ENCODE results near the gene MAU2. TPM values are rescaled to one million over a fixed set of nuclear protein-coding genes. Genes with fewer than 3 reads are reported as not detected.

MAU2 gene
- total and polyA plus RNA-seq, 2 of the 13 experiments (the other 11 are each of a cell fraction or from before 2014, with no cell fraction given): 16.8 to 33.8 TPM

- Histone ChIP-seq H3K27me3 (ENCODE audit: control insufficient read depth in 1 of 2, insufficient read depth in 2 of 2, low read length in 2 of 2) (no peaks in the 10 kb centered on the region; a peak in 1 of 5 replicates), H3K9me3 (ENCODE audit: low read length) (no peaks in the 10 kb centered on the region), H4K20me1 (ENCODE audit: insufficient read depth, low read length) (no peaks in the 10 kb centered on the region), H3K4me1 (ENCODE audit: insufficient read depth, low read length) (peaks cover 63% of the 10 kb centered on the region), H3K4me3 (replicated peaks in 1 of 3; ENCODE audit: insufficient read depth in 1 of 3, low read depth in 2 of 3, low read length in 3 of 3) (peak overlapping the region; percentile 73 to 87 (median 75)), H3K79me2 (ENCODE audit: insufficient read depth, low read length) (peaks cover 52% of the 10 kb centered on the region), H3K4me2 (ENCODE audit: low read depth, low read length) (peak overlapping the region; percentile 82), H2AFZ (ENCODE audit: low read length) (no peak overlapping the region), H3K36me3 (replicated peaks in 1 of 2; ENCODE audit: control insufficient read depth in 1 of 2, insufficient read depth in 2 of 2, low read length in 2 of 2) (no peaks in the 10 kb centered on the region), H3K9ac (ENCODE audit: insufficient read depth, low read depth, low read length) (peak overlapping the region; percentile 89), H3K27ac (ENCODE audit: extremely low read length, insufficient read depth, low read length) (peak overlapping the region; percentile 86)
- no TSS peak for BruUV-seq (replicated peaks)
- no peak for TF ChIP-seq POLR2AphosphoS5 (IDR thresholded peaks at IDR 0.05; ENCODE audit: low read depth, low read length)
- TF ChIP-seq TBX2 (CRISPR knock-in tag; IDR thresholded peaks at IDR 0.05; ENCODE audit: borderline replicate concordance): no peak
- TF ChIP-seq ZNF224 (CRISPR knock-in tag; IDR thresholded peaks at IDR 0.05): no peak
- no peak for TF ChIP-seq MLX (CRISPR knock-in tag; IDR thresholded peaks at IDR 0.05)
- no peak for TF ChIP-seq ZNF567 (CRISPR knock-in tag; IDR thresholded peaks at IDR 0.05; ENCODE audit: borderline replicate concordance)
- TF ChIP-seq ZNF746 (CRISPR knock-in tag; IDR thresholded peaks at IDR 0.05): no peak
- TF ChIP-seq BORCS8-MEF2B (CRISPR knock-in tag; IDR thresholded peaks at IDR 0.05): no peak
- TF ChIP-seq RFX3 (CRISPR knock-in tag; IDR thresholded peaks at IDR 0.05): no peak
- TF ChIP-seq BATF2 (CRISPR knock-in tag; IDR thresholded peaks at IDR 0.05): no peak
- TF ChIP-seq ZNF430 (CRISPR knock-in tag; IDR thresholded peaks at IDR 0.05): no peak
- no peak for TF ChIP-seq ARID2 (CRISPR knock-in tag; IDR thresholded peaks at IDR 0.05; ENCODE audit: borderline replicate concordance)
- no peak for TF ChIP-seq RBM22 (optimal IDR thresholded peaks at IDR 0.05; ENCODE audit: low read length)
- TF ChIP-seq RAD21 (CRISPR knock-in tag; IDR thresholded peaks at IDR 0.05): no peak
- no peak for TF ChIP-seq ZNF432 (CRISPR knock-in tag; IDR thresholded peaks at IDR 0.05; ENCODE audit: borderline replicate concordance)
- no peak for TF ChIP-seq NFYB (CRISPR knock-in tag; IDR thresholded peaks at IDR 0.05)
- no peak for TF ChIP-seq HNRNPH1 (optimal IDR thresholded peaks at IDR 0.05; ENCODE audit: low read depth, low read length)
- 76% methylated on average over 5 of the region's 5 CpGs for WGBS (ENCODE audit: low lambda C conversion rate)
- no peak for FAIRE-seq
- in situ Hi-C loops (cut with HindIII; ENCODE audit: extremely low pct_ligation_motif_present, low pct_unique_long_range_greater_than_20kb) (no loop called here), intact Hi-C loops (cut with micrococcal nuclease; ENCODE audit: unreplicated experiment) (no loop called here)
- ATAC-seq: no peak
- ChIA-PET CTCF (ENCODE audit: low intra/inter-chr PET ratio, low total read pairs) (no interaction called here), POLR2A (no interaction called here)
- DNase-seq (ENCODE audit: low spot score): no peak
These were observed 66.5 kb downstream of the MAU2 start for GRCh38 chr19:19387108-19387507.

All from HepG2 (cell line).